DND-41 (cell line): Measurements from ENCODE around the gene TMEM186.
"Not testable (repeated sequence)": the region's sequence is repeated elsewhere in the genome, so short reads cannot be mapped to it uniquely, and the experiment has no call there.

Experiments used
- ATAC-seq: fragments of 200-7000 bp; cut with Tn5 transposase; 3 replicates; pipeline ENCODE4 v1.9.1; 2021; ENCODE audit warnings: low read depth; ENCODE audit not compliant: insufficient read depth
- DNase-seq: peaks from one replicate; pipeline ENCODE4 v3.0.0-alpha.2; 2020
- H2AFZ ChIP-seq: 2 replicates; pipeline ENCODE4 v1.6.0; 2012; ENCODE audit warnings: low read depth, low read length
- H3K27ac ChIP-seq: 2 replicates; pipeline ENCODE4 v1.5.1; 2012; ENCODE audit warnings: low read length, inconsistent platforms
- H3K27me3 ChIP-seq: fragments of 200-600 bp; sonication (generic); 2 replicates; pipeline ENCODE4 v1.6.0; 2012; ENCODE audit warnings: low read length, mild to moderate bottlenecking, inconsistent platforms; ENCODE audit not compliant: insufficient read depth, poor library complexity
- H3K36me3 ChIP-seq: 2 replicates; pipeline ENCODE4 v1.5.1; 2012; ENCODE audit warnings: low read length, inconsistent platforms; ENCODE audit not compliant: insufficient read depth
- H3K4me1 ChIP-seq: 2 replicates; pipeline ENCODE4 v1.5.1; 2012; ENCODE audit warnings: mild to moderate bottlenecking, low read length; ENCODE audit not compliant: insufficient read depth
- H3K4me2 ChIP-seq: 2 replicates; pipeline ENCODE4 v1.6.0; 2012; ENCODE audit warnings: mild to moderate bottlenecking, moderate library complexity, low read length, inconsistent platforms; ENCODE audit not compliant: insufficient read depth
- H3K4me3 ChIP-seq, 2 experiments: fragments of 200-600 bp in 1 of 2; shearing (Covaris generic) in 1 of 2; 2 replicates each; pipeline ENCODE4 v1.5.1; 2012 to 2016; ENCODE audit warnings: inconsistent platforms in 2 of 2, low read length in 2 of 2, mild to moderate bottlenecking in 2 of 2, low read depth in 1 of 2, moderate library complexity in 1 of 2
- H3K79me2 ChIP-seq: 2 replicates; pipeline ENCODE4 v1.6.0; 2012; ENCODE audit warnings: low read length, inconsistent platforms; ENCODE audit not compliant: insufficient read depth
- H3K9ac ChIP-seq: 2 replicates; pipeline ENCODE4 v1.6.0; 2012; ENCODE audit warnings: low read depth, mild to moderate bottlenecking, inconsistent platforms, low read length, moderate library complexity
- H3K9me3 ChIP-seq: 2 replicates; pipeline ENCODE4 v1.5.1; 2012; ENCODE audit warnings: low read length, moderate library complexity, mild to moderate bottlenecking, inconsistent platforms; ENCODE audit not compliant: insufficient read depth, severe bottlenecking
- H4K20me1 ChIP-seq: 2 replicates; pipeline ENCODE4 v1.6.0; 2012; ENCODE audit warnings: low read length; ENCODE audit not compliant: insufficient read depth
- CTCF ChIP-seq: IDR thresholded peaks from 2 replicates; pipeline ENCODE4 v1.5.1; 2012; ENCODE audit warnings: borderline replicate concordance, low read length, moderate library complexity, mild to moderate bottlenecking; ENCODE audit not compliant: poor library complexity, severe bottlenecking; ENCODE audit errors: extremely low read depth
- EZH2 ChIP-seq: IDR thresholded peaks from 3 replicates; pipeline ENCODE4 v1.6.1; 2012; ENCODE audit warnings: borderline replicate concordance, low read depth, mild to moderate bottlenecking, moderate library complexity, low read length, inconsistent platforms; ENCODE audit not compliant: severe bottlenecking

The TMEM186 gene

GRCh38 chr16:8753416-8754054 is 43.9 kb downstream of the TMEM186 start:
- H3K9me3 ChIP-seq: no peaks in the 10 kb centered on the region
- peak; percentile 30 for DNase-seq
- ATAC-seq: peak; percentile 62
- H4K20me1 ChIP-seq: no peaks in the 10 kb centered on the region
- H3K36me3 ChIP-seq: 0 out of 2 replicates have a peak, but pooled peaks cover 11% of the 10 kb centered on the region
- H3K9ac ChIP-seq: no peak overlapping the region
- TF ChIP-seq CTCF (no peak), EZH2 (no peak)
- H3K4me3 ChIP-seq: no peak overlapping the region
- no peak overlapping the region for H2AFZ ChIP-seq
- H3K27ac ChIP-seq: no peak overlapping the region
- H3K4me1 ChIP-seq: no peaks in the 10 kb centered on the region
- H3K79me2 ChIP-seq: no peaks in the 10 kb centered on the region
- H3K27me3 ChIP-seq: no peaks in the 10 kb centered on the region
- H3K4me2 ChIP-seq: no peak overlapping the region

GRCh38 chr16:8752706-8753105 is 44.7 kb downstream of the TMEM186 start:
- Histone ChIP-seq H3K27ac (no peak overlapping the region), H2AFZ (no peak overlapping the region), H3K4me2 (no peak overlapping the region), H3K36me3 (0 out of 2 replicates have a peak, but pooled peaks cover 11% of the 10 kb centered on the region), H3K9ac (no peak overlapping the region), H3K9me3 (no peaks in the 10 kb centered on the region), H3K79me2 (no peaks in the 10 kb centered on the region), H4K20me1 (no peaks in the 10 kb centered on the region), H3K27me3 (no peaks in the 10 kb centered on the region), H3K4me1 (no peaks in the 10 kb centered on the region), H3K4me3 (no peak overlapping the region)
- no peak for ATAC-seq
- TF ChIP-seq CTCF: no peak
- TF ChIP-seq EZH2: no peak
- DNase-seq: no peak

DNA sequence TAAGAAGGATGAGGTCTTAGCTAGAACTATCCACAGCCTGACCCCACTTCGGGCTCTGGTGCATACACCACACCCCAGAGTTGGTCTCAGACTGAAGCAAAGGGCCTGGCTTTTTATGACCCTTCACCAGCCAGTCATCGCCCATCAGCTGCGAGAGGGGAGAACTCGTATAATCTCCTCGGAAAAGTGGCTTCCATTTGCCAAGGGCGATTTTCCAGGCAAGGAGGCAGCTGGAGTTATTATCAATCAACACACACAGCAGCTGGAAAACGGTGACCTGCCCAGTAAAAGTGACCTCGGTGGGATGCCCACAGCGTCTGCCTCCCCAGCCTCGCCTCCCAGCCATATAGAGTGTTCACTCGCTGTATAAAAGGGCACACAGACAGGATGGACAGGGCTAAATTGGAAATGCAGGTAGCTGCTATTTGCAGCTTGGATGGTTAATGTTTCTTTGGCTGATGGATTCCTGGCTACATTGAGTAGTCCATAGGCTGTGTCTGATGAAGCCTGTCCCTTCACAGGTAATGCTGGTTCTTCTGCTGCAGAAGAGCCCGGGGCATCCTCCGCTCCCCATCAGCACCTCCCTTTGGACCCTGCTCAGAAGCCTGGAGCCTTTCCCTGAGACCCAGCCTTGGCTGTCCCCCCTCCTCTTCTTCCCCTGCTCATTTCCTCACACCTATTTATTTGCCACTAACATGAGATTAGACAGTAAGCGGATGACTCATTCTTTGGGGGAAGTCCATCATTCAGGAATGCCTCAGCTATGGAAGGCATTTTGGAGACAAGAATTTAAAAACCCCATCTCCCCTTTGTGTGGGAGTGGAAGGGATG is 45.7 kb downstream of the TMEM186 start:
- no peaks in the 10 kb centered on the region for H3K4me1 ChIP-seq
- H3K27me3 ChIP-seq: no peaks in the 10 kb centered on the region
- H3K9ac ChIP-seq: no peak overlapping the region
- no peak for DNase-seq
- H4K20me1 ChIP-seq: no peaks in the 10 kb centered on the region
- 0 out of 2 replicates have a peak, but pooled peaks cover 11% of the 10 kb centered on the region for H3K36me3 ChIP-seq
- no peak overlapping the region for H3K27ac ChIP-seq
- H3K4me2 ChIP-seq: no peak overlapping the region
- no peaks in the 10 kb centered on the region for H3K9me3 ChIP-seq
- H2AFZ ChIP-seq: no peak overlapping the region
- no peaks in the 10 kb centered on the region for H3K79me2 ChIP-seq
- H3K4me3 ChIP-seq: no peak overlapping the region
- TF ChIP-seq EZH2 (no peak), CTCF (no peak)
- ATAC-seq: no peak

DNA sequence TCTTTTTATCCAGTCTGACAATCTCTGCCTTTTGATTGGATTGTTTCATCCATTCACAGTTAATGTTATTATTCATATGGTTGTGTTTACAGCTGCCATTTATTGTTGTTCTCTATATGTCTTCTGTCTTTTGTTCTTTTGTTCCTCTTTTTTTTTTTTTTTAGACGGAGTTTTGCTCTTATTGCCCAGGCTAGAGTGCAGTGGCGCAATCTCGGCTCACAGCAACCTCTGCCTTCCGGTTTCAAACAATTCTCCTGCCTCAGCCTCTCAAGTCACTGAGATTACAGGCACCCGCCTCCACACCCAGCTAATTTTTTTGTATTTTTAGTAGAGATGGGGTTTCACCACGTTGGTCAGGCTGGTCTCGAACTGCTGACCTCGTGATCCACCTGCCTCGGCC is 48.5 kb downstream of the TMEM186 start:
- DNase-seq, ATAC-seq, H3K4me3 ChIP-seq, H4K20me1 ChIP-seq, H3K4me2 ChIP-seq, H2AFZ ChIP-seq, H3K9ac ChIP-seq, H3K27me3 ChIP-seq, H3K27ac ChIP-seq, H3K9me3 ChIP-seq, H3K79me2 ChIP-seq, H3K4me1 ChIP-seq: not testable (repeated sequence)
- 0 out of 2 replicates have a peak, but pooled peaks cover 11% of the 10 kb centered on the region for H3K36me3 ChIP-seq
